SK-N-SH treated with all-trans-retinoic acid at 6 μM for 48 hours (cell line): ENCODE measurements around the gene CEP44.

Experiments used
- ATAC-seq: fragments of 200-7000 bp; cut with Tn5 transposase; 3 replicates; pipeline ENCODE4 v1.9.1; 2020; ENCODE audit warnings: mild to moderate bottlenecking, moderate library complexity
- ARNTL ChIP-seq: fragments of 450-650 bp; formaldehyde crosslinking; IDR thresholded peaks from 2 replicates; pipeline ENCODE4 v1.5.0; 2020; ENCODE audit warnings: low read depth, mild to moderate bottlenecking, moderate library complexity, borderline replicate concordance
- BACH2 ChIP-seq: fragments of 250-450 bp; sonication (Bioruptor Pico); IDR thresholded peaks from 2 replicates; pipeline ENCODE4 v1.9.0; 2021; ENCODE audit warnings: mild to moderate bottlenecking, borderline replicate concordance
- CSDC2 ChIP-seq: fragments of 250-450 bp; sonication (Bioruptor Pico); IDR thresholded peaks from 2 replicates; pipeline ENCODE4 v1.5.0; 2020; ENCODE audit warnings: mild to moderate bottlenecking, moderate library complexity
- ESRRG ChIP-seq: fragments of 250-450 bp; sonication (Bioruptor Pico); IDR thresholded peaks from 2 replicates; pipeline ENCODE4 v1.6.1; 2021; ENCODE audit warnings: mild to moderate bottlenecking
- GLIS3 ChIP-seq: fragments of 250-450 bp; sonication (Bioruptor Pico); IDR thresholded peaks from 2 replicates; pipeline ENCODE4 v1.5.0; 2020; ENCODE audit warnings: mild to moderate bottlenecking, moderate library complexity
- ISL1 ChIP-seq: fragments of 250-450 bp; sonication (Bioruptor Pico); IDR thresholded peaks from 2 replicates; pipeline ENCODE4 v2.1.2; 2022; ENCODE audit warnings: mild to moderate bottlenecking, moderate library complexity
- OSR1 ChIP-seq: fragments of 250-450 bp; sonication (Bioruptor Pico); IDR thresholded peaks from 2 replicates; pipeline ENCODE4 v1.8.0; 2022; ENCODE audit warnings: moderate library complexity, mild to moderate bottlenecking, inconsistent platforms
- PPARA ChIP-seq: fragments of 250-450 bp; sonication (Bioruptor Pico); IDR thresholded peaks from 2 replicates; pipeline ENCODE4 v1.5.0; 2020; ENCODE audit warnings: mild to moderate bottlenecking, borderline replicate concordance
- RARB ChIP-seq: fragments of 250-450 bp; sonication (Bioruptor Pico); IDR thresholded peaks from 2 replicates; pipeline ENCODE4 v1.8.0; 2021; ENCODE audit warnings: mild to moderate bottlenecking, moderate library complexity
- SNAI2 ChIP-seq: fragments of 250-450 bp; sonication (Bioruptor Pico); IDR thresholded peaks from 2 replicates; pipeline ENCODE4 v1.5.0; 2020; ENCODE audit warnings: mild to moderate bottlenecking, moderate library complexity
- TCF4 ChIP-seq: fragments of 250-450 bp; sonication (Bioruptor Pico); IDR thresholded peaks from 2 replicates; pipeline ENCODE4 v1.8.0; 2021; ENCODE audit warnings: mild to moderate bottlenecking, moderate library complexity, borderline replicate concordance
- TOX ChIP-seq: fragments of 250-450 bp; sonication (Bioruptor Pico); IDR thresholded peaks from 2 replicates; pipeline ENCODE4 v1.8.0; 2021; ENCODE audit warnings: mild to moderate bottlenecking, moderate library complexity, borderline replicate concordance
- ZC3H10 ChIP-seq: fragments of 250-450 bp; sonication (Bioruptor Pico); IDR thresholded peaks from 2 replicates; pipeline ENCODE4 v1.5.1; 2021; ENCODE audit warnings: mild to moderate bottlenecking, moderate library complexity
- ZFP3 ChIP-seq: fragments of 250-450 bp; sonication (Bioruptor Pico); IDR thresholded peaks from 2 replicates; pipeline ENCODE4 v1.5.0; 2020; ENCODE audit warnings: mild to moderate bottlenecking, moderate library complexity
- ZFP30 ChIP-seq: fragments of 450-650 bp; formaldehyde crosslinking; IDR thresholded peaks from 2 replicates; pipeline ENCODE4 v1.5.0; 2022; ENCODE audit warnings: mild to moderate bottlenecking, moderate library complexity
- ZNF565 ChIP-seq: fragments of 450-650 bp; formaldehyde crosslinking; conservative IDR thresholded peaks from 2 replicates; pipeline ENCODE4 v1.5.0; 2020; ENCODE audit warnings: low read depth, mild to moderate bottlenecking, moderate library complexity
- ZNF70 ChIP-seq: fragments of 450-650 bp; formaldehyde crosslinking; IDR thresholded peaks from 2 replicates; pipeline ENCODE4 v1.5.0; 2020; ENCODE audit warnings: mild to moderate bottlenecking, moderate library complexity
- ZNF8 ChIP-seq: fragments of 450-650 bp; formaldehyde crosslinking; IDR thresholded peaks from 2 replicates; pipeline ENCODE4 v1.5.0; 2020; ENCODE audit warnings: mild to moderate bottlenecking, moderate library complexity
- TF ChIP-seq, protein P1 (sequence below): fragments of 250-450 bp; sonication (Bioruptor Pico); IDR thresholded peaks from 2 replicates; pipeline ENCODE4 v1.8.0; 2021; ENCODE audit warnings: low read depth, mild to moderate bottlenecking, moderate library complexity, borderline replicate concordance
- TF ChIP-seq, protein P2 (sequence below): fragments of 250-450 bp; sonication (Bioruptor Pico); IDR thresholded peaks from 2 replicates; pipeline ENCODE4 v1.5.1; 2020; ENCODE audit warnings: low read depth, mild to moderate bottlenecking, moderate library complexity
- TF ChIP-seq, protein P3 (sequence below): fragments of 250-450 bp; sonication (Bioruptor Pico); IDR thresholded peaks from 2 replicates; pipeline ENCODE4 v1.5.0; 2020; ENCODE audit warnings: mild to moderate bottlenecking, moderate library complexity
- TF ChIP-seq, protein P4 (sequence below): fragments of 250-450 bp; sonication (Bioruptor Pico); IDR thresholded peaks from 2 replicates; pipeline ENCODE4 v1.5.1; 2021; ENCODE audit warnings: mild to moderate bottlenecking, moderate library complexity
- TF ChIP-seq, protein P5 (sequence below): fragments of 250-450 bp; sonication (Bioruptor Pico); IDR thresholded peaks from 2 replicates; pipeline ENCODE4 v1.8.0; 2020; ENCODE audit warnings: mild to moderate bottlenecking, moderate library complexity, borderline replicate concordance

Gene CEP44

DNA sequence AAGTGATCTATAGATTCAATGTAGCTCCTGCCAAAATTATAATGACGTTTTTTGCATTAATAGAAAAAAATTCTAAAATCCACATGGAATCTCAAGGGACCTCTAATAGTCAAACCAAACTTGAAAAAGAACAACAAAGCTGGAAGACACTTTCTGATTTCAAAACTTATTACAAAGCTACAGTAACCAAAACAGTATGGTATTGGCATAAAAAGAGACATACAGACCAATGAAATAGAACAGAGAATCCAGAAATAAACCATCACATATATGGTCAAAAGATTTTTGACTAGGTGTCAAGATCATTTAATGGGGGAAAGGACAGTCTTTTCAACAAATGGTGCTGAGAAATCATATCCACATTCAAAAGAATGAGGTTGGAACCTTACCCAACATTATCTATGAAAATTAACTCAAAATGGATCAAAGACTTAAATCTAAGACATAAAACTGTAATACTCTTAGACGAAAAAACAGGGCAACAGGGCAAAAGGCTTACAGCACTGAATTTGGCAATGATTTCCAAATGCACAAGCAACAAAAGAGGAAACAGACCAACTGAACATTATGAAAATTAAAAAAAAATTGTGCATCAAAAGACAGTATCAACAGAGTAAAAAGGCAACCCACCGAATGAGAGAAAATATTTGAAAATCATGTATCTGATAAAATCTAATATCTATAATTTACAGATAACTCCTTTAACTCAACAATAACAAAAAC, 4.1 kb upstream of the CEP44 start:
- TF ChIP-seq, protein P1, sequence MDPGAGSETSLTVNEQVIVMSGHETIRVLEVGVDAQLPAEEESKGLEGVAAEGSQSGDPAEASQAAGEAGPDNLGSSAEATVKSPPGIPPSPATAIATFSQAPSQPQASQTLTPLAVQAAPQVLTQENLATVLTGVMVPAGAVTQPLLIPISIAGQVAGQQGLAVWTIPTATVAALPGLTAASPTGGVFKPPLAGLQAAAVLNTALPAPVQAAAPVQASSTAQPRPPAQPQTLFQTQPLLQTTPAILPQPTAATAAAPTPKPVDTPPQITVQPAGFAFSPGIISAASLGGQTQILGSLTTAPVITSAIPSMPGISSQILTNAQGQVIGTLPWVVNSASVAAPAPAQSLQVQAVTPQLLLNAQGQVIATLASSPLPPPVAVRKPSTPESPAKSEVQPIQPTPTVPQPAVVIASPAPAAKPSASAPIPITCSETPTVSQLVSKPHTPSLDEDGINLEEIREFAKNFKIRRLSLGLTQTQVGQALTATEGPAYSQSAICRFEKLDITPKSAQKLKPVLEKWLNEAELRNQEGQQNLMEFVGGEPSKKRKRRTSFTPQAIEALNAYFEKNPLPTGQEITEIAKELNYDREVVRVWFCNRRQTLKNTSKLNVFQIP (CRISPR knock-in tag), result no peak
- ATAC-seq, result no peak

DNA sequence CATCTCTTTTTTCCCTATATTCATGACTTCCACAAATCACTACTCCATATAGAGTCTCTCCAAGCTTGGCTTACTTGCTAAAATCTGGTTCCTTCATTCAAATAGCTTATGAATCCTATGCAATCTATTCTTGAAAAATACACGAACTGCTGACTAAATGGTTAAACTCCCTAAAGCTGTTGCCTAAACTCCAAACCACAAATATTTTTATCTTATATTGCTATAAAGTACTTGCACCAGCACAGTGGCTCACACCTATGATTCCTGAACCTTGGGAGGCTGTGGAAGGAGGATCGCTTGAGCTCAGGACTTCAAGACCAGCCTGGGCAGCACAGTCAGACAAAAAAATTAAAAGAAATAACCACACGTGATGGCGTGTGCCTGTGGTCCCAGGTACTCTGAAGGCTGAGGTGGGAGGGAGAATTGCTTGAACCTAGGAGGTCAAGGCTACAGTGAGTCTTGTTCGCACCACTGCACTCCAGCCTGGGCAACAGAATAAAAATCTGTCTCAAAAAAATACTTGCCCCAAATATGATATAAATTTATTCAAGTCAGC, 2.5 kb upstream of the CEP44 start:
- TF ChIP-seq TOX (no peak), ISL1 (CRISPR knock-in tag) (no peak), ARNTL (CRISPR knock-in tag) (no peak), PPARA (CRISPR knock-in tag) (no peak), RARB (CRISPR knock-in tag) (no peak), ZFP30 (no peak), CSDC2 (CRISPR knock-in tag) (no peak), ZNF8 (CRISPR knock-in tag) (no peak), GLIS3 (CRISPR knock-in tag) (no peak), ZC3H10 (no peak), BACH2 (no peak), ESRRG (CRISPR knock-in tag) (no peak)
- TF ChIP-seq, protein P2, sequence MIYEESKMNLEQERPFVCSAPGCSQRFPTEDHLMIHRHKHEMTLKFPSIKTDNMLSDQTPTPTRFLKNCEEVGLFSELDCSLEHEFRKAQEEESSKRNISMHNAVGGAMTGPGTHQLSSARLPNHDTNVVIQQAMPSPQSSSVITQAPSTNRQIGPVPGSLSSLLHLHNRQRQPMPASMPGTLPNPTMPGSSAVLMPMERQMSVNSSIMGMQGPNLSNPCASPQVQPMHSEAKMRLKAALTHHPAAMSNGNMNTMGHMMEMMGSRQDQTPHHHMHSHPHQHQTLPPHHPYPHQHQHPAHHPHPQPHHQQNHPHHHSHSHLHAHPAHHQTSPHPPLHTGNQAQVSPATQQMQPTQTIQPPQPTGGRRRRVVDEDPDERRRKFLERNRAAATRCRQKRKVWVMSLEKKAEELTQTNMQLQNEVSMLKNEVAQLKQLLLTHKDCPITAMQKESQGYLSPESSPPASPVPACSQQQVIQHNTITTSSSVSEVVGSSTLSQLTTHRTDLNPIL (CRISPR knock-in tag), result no peak
- TF ChIP-seq, protein P1 (CRISPR knock-in tag), result no peak
- no peak for ATAC-seq

DNA sequence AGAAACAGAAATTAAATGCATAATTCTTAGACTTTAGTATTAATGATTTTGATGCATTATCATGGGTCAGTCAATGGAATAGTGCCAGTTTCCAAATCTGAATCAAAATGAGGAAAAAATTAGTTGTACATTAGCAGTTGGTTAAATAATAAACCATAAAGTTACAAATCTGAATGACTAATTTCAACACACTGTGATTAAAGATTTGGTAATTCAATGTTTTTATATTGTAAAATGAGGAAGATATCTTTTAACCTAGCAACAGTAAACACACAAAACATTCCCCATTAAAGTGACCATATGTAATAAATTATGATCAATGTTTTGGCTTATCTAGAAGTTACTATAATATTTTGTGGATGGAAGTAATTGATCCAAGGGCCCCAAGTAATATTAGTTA, 1.8 kb upstream of the CEP44 start:
- ATAC-seq, result no peak
- TF ChIP-seq CSDC2 (CRISPR knock-in tag) (no peak), ZC3H10 (no peak), ZNF565 (CRISPR knock-in tag) (no peak), BACH2 (no peak), OSR1 (CRISPR knock-in tag) (no peak), TCF4 (CRISPR knock-in tag) (no peak), TOX (no peak), ZFP3 (CRISPR knock-in tag) (no peak), SNAI2 (CRISPR knock-in tag) (no peak), GLIS3 (CRISPR knock-in tag) (no peak), ESRRG (CRISPR knock-in tag) (no peak), ISL1 (CRISPR knock-in tag) (no peak), RARB (CRISPR knock-in tag) (no peak), ZNF70 (CRISPR knock-in tag) (no peak), ARNTL (CRISPR knock-in tag) (no peak)
- TF ChIP-seq, protein P3, sequence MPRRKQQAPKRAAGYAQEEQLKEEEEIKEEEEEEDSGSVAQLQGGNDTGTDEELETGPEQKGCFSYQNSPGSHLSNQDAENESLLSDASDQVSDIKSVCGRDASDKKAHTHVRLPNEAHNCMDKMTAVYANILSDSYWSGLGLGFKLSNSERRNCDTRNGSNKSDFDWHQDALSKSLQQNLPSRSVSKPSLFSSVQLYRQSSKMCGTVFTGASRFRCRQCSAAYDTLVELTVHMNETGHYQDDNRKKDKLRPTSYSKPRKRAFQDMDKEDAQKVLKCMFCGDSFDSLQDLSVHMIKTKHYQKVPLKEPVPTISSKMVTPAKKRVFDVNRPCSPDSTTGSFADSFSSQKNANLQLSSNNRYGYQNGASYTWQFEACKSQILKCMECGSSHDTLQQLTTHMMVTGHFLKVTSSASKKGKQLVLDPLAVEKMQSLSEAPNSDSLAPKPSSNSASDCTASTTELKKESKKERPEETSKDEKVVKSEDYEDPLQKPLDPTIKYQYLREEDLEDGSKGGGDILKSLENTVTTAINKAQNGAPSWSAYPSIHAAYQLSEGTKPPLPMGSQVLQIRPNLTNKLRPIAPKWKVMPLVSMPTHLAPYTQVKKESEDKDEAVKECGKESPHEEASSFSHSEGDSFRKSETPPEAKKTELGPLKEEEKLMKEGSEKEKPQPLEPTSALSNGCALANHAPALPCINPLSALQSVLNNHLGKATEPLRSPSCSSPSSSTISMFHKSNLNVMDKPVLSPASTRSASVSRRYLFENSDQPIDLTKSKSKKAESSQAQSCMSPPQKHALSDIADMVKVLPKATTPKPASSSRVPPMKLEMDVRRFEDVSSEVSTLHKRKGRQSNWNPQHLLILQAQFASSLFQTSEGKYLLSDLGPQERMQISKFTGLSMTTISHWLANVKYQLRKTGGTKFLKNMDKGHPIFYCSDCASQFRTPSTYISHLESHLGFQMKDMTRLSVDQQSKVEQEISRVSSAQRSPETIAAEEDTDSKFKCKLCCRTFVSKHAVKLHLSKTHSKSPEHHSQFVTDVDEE, result no peak
- TF ChIP-seq, protein P2 (CRISPR knock-in tag), result no peak
- TF ChIP-seq, protein P4, sequence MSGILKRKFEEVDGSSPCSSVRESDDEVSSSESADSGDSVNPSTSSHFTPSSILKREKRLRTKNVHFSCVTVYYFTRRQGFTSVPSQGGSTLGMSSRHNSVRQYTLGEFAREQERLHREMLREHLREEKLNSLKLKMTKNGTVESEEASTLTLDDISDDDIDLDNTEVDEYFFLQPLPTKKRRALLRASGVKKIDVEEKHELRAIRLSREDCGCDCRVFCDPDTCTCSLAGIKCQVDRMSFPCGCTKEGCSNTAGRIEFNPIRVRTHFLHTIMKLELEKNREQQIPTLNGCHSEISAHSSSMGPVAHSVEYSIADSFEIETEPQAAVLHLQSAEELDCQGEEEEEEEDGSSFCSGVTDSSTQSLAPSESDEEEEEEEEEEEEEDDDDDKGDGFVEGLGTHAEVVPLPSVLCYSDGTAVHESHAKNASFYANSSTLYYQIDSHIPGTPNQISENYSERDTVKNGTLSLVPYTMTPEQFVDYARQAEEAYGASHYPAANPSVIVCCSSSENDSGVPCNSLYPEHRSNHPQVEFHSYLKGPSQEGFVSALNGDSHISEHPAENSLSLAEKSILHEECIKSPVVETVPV (CRISPR knock-in tag), result no peak
- TF ChIP-seq, protein P5, sequence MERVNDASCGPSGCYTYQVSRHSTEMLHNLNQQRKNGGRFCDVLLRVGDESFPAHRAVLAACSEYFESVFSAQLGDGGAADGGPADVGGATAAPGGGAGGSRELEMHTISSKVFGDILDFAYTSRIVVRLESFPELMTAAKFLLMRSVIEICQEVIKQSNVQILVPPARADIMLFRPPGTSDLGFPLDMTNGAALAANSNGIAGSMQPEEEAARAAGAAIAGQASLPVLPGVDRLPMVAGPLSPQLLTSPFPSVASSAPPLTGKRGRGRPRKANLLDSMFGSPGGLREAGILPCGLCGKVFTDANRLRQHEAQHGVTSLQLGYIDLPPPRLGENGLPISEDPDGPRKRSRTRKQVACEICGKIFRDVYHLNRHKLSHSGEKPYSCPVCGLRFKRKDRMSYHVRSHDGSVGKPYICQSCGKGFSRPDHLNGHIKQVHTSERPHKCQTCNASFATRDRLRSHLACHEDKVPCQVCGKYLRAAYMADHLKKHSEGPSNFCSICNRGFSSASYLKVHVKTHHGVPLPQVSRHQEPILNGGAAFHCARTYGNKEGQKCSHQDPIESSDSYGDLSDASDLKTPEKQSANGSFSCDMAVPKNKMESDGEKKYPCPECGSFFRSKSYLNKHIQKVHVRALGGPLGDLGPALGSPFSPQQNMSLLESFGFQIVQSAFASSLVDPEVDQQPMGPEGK, result no peak
- TF ChIP-seq, all 23 proteins: peak for 0
